ENCODE results near the gene IMMT. TPM values are rescaled to one million over a fixed set of nuclear protein-coding genes. Genes with fewer than 3 reads are reported as not detected.
A peak's percentile ranks its signal among the peaks of the same experiment; 100 is the strongest.

The IMMT gene
- polyA plus RNA-seq, 1 donor from 2014 or later: 45.9 TPM

GRCh38 chr2:86202702-86203101 lies 7.4 kb upstream of the IMMT start:
- Histone ChIP-seq H3K36me3 (ENCODE audit: insufficient read depth, low read length) (no peaks in the 10 kb centered on the region), H4K20me1 (ENCODE audit: insufficient read depth) (no peaks in the 10 kb centered on the region), H3K9me2 (ENCODE audit: insufficient read depth, low read length) (no peaks in the 10 kb centered on the region), H3K27ac (ENCODE audit: low read length) (no peak overlapping the region), H3K9ac (ENCODE audit: low read length) (no peak overlapping the region), H3K79me2 (replicated peaks; ENCODE audit: insufficient read depth, low read length) (peaks cover 11% of the 10 kb centered on the region), H2AFZ (ENCODE audit: low read depth, low read length) (no peak overlapping the region), H3K9me3 (ENCODE audit: low read length) (no peaks in the 10 kb centered on the region), H3F3A (ENCODE audit: insufficient read depth, low read length, poor library complexity, severe bottlenecking) (no peaks in the 10 kb centered on the region), H3K4me2 (ENCODE audit: low read length) (no peak overlapping the region), H3K4me3 (ENCODE audit: low read length) (no peak overlapping the region), H3K27me3 (ENCODE audit: insufficient read depth, low read depth, low read length) (no peaks in the 10 kb centered on the region)
- TF ChIP-seq SMC3 (conservative IDR thresholded peaks at IDR 0.05; ENCODE audit: poor library complexity): no peak
- TF ChIP-seq EP300 (conservative IDR thresholded peaks at IDR 0.05; ENCODE audit: poor library complexity, severe bottlenecking): no peak
- TF ChIP-seq MXI1 (conservative IDR thresholded peaks at IDR 0.05; ENCODE audit: poor library complexity, severe bottlenecking): no peak
- TF ChIP-seq CTCF (IDR thresholded peaks at IDR 0.05; ENCODE audit: poor library complexity, severe bottlenecking): no peak
- no peak for TF ChIP-seq POLR2AphosphoS5 (IDR thresholded peaks at IDR 0.05)
- no peak for TF ChIP-seq REST (IDR thresholded peaks at IDR 0.05; ENCODE audit: borderline replicate concordance)
- no peak for TF ChIP-seq RAD21 (conservative IDR thresholded peaks at IDR 0.05)
- no peak for TF ChIP-seq TAF1 (IDR thresholded peaks at IDR 0.05; ENCODE audit: low read depth)
- TF ChIP-seq EZH2 (IDR thresholded peaks at IDR 0.05; ENCODE audit: borderline replicate concordance, insufficient read depth, low read length, poor library complexity, severe bottlenecking): no peak

DNA sequence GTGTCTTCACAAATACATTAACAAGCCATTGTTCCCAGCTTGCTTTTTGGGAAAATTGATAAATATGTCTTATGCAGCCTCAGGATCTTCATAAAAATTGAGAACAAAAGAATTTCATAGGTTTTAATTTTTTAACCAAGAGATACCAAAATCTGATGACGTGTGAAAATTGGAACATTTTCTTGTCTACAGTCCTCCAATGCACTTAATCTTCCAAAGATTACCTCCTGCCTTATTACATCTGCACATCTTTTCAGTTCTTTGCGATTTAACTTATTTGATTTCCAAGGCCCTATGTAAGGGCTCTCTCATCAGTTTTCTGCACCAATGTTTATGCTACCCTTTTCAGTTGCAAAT lies 7.1 kb upstream of the IMMT start:
- H3K36me3 ChIP-seq (ENCODE audit: insufficient read depth, low read length): no peaks in the 10 kb centered on the region
- H3K4me3 ChIP-seq (ENCODE audit: low read length): peak overlapping the region; percentile 25
- no peaks in the 10 kb centered on the region for H3K9me2 ChIP-seq (ENCODE audit: insufficient read depth, low read length)
- H2AFZ ChIP-seq (ENCODE audit: low read depth, low read length): no peak overlapping the region
- no peak overlapping the region for H3K4me2 ChIP-seq (ENCODE audit: low read length)
- H3K27me3 ChIP-seq (ENCODE audit: insufficient read depth, low read depth, low read length): no peaks in the 10 kb centered on the region
- H3K9me3 ChIP-seq (ENCODE audit: low read length): no peaks in the 10 kb centered on the region
- H3K27ac ChIP-seq (ENCODE audit: low read length): no peak overlapping the region
- TF ChIP-seq POLR2AphosphoS5 (IDR thresholded peaks at IDR 0.05) (no peak), SMC3 (conservative IDR thresholded peaks at IDR 0.05; ENCODE audit: poor library complexity) (no peak), EZH2 (IDR thresholded peaks at IDR 0.05; ENCODE audit: borderline replicate concordance, insufficient read depth, low read length, poor library complexity, severe bottlenecking) (no peak), MXI1 (conservative IDR thresholded peaks at IDR 0.05; ENCODE audit: poor library complexity, severe bottlenecking) (no peak), REST (IDR thresholded peaks at IDR 0.05; ENCODE audit: borderline replicate concordance) (no peak), EP300 (conservative IDR thresholded peaks at IDR 0.05; ENCODE audit: poor library complexity, severe bottlenecking) (no peak), CTCF (IDR thresholded peaks at IDR 0.05; ENCODE audit: poor library complexity, severe bottlenecking) (no peak), RAD21 (conservative IDR thresholded peaks at IDR 0.05) (no peak)
- H3K79me2 ChIP-seq (replicated peaks; ENCODE audit: insufficient read depth, low read length): peaks cover 11% of the 10 kb centered on the region
- H3K9ac ChIP-seq (ENCODE audit: low read length): no peak overlapping the region
- H4K20me1 ChIP-seq (ENCODE audit: insufficient read depth): no peaks in the 10 kb centered on the region
- H3F3A ChIP-seq (ENCODE audit: insufficient read depth, low read length, poor library complexity, severe bottlenecking): no peaks in the 10 kb centered on the region

All from neural cell (in vitro differentiated cells).